Lower leg skin (tissue), 4 donors: ENCODE results near the gene AKAP4. TPM values are rescaled to one million over a fixed set of nuclear protein-coding genes. Genes with fewer than 3 reads are reported as not detected.

Experiments used
- DNase-seq, 2 donors: peaks; one replicate each; pipeline ENCODE4 v3.0.0-alpha.2; 2019; ENCODE audit warnings: low spot score in 2 of 2
- H3K4me3 ChIP-seq: fragments of 200-600 bp; sonication (generic); 2 replicates; pipeline ENCODE4 v1.5.1; 2017; ENCODE audit warnings: mild to moderate bottlenecking, low read depth; ENCODE audit not compliant: poor library complexity, severe bottlenecking
- POLR2A ChIP-seq, 2 donors: fragments of 450-650 bp; IDR thresholded peaks; one replicate each; pipeline ENCODE4 v1.6.1; 2016 to 2017; ENCODE audit warnings: antibody characterized with exemption in 2 of 2, mild to moderate bottlenecking in 1 of 2, moderate library complexity in 1 of 2
- WGBS, 2 donors: methylation state at CpG; one replicate each; pipeline ENCODE4 v1.1.5; 2018; 5-methylcytosine and 5-hydroxymethylcytosine counted together
- intact Hi-C: fragments of 100-400 bp; cut with DNase I; formaldehyde crosslinking; loops from one replicate; pipeline ENCODE4 v1.15.0; 2023; ENCODE audit warnings: low total_unique reads
- total RNA-seq, 4 donors: library from RNA; depleted of rRNA; stranded (reverse); fragments of >200 nt; gene quantifications; one replicate each; pipeline ENCODE4 v1.1.0, GENCODE V29; 2016
- TF ChIP-seq, protein P1 (sequence below), 3 donors: fragments of 450-650 bp; IDR thresholded peaks; one replicate each; pipeline ENCODE4 v1.5.1; 2016; ENCODE audit warnings: antibody characterized with exemption in 3 of 3, mild to moderate bottlenecking in 3 of 3, moderate library complexity in 2 of 3

AKAP4 gene
- total RNA-seq, 4 donors from 2014 or later = not detected

DNA sequence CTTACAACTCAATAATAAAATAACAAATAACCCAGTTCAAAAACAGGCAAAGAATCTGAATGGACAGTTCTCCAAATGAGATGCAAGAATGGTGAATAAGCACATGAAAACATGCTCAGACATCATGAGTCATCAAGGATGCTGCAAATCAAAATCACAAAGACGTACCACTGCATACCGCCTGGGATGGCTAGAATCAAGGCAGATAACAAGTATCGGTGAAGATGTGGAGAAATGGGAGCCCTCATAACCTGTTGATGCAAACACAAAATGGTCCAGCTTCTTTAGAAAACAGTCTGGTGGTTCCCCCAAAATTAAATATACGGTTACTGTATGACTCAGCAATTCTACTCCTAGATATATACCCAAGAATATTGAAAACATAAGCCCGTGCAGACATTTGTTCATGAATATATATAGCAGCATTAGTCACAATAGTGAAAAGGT lies 32.5 kb downstream of the AKAP4 start:
- no peak overlapping the region for H3K4me3 ChIP-seq
- 42 to 57% methylated on average over 5 of the region's 5 CpGs for WGBS, 2 donors
- DNase-seq = no peak
- intact Hi-C loops = no loop called here
- TF ChIP-seq POLR2A (IDR thresholded peaks at IDR 0.05) = no peak
- TF ChIP-seq, protein P1, sequence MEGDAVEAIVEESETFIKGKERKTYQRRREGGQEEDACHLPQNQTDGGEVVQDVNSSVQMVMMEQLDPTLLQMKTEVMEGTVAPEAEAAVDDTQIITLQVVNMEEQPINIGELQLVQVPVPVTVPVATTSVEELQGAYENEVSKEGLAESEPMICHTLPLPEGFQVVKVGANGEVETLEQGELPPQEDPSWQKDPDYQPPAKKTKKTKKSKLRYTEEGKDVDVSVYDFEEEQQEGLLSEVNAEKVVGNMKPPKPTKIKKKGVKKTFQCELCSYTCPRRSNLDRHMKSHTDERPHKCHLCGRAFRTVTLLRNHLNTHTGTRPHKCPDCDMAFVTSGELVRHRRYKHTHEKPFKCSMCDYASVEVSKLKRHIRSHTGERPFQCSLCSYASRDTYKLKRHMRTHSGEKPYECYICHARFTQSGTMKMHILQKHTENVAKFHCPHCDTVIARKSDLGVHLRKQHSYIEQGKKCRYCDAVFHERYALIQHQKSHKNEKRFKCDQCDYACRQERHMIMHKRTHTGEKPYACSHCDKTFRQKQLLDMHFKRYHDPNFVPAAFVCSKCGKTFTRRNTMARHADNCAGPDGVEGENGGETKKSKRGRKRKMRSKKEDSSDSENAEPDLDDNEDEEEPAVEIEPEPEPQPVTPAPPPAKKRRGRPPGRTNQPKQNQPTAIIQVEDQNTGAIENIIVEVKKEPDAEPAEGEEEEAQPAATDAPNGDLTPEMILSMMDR (IDR thresholded peaks at IDR 0.05) = no peak

DNA sequence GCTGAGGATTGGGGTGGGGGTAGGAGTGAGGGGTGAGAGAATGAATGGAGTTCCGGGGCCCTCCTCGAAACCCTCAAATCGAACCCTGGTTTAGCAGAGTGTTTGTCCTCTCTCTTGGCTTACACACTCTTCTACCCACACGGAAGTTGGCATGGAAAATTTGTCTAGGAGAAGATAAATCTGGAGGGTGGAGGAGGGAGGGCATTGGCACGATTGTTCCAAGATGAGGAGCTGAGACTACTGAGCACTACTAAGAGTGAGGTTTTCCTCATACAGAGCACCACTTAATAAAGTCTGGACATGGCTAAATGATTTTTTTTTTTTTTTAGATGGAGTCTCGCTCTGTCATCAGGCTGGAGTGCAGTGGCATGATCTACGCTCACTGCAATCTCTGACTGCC lies 33.4 kb downstream of the AKAP4 start:
- H3K4me3 ChIP-seq = no peak overlapping the region
- TF ChIP-seq POLR2A (IDR thresholded peaks at IDR 0.05) = no peak
- TF ChIP-seq, protein P1 (IDR thresholded peaks at IDR 0.05) = no peak
- DNase-seq = no peak
- intact Hi-C loops = no loop called here
- WGBS, 2 donors = 76 to 80% methylated on average over 7 of the region's 7 CpGs

DNA sequence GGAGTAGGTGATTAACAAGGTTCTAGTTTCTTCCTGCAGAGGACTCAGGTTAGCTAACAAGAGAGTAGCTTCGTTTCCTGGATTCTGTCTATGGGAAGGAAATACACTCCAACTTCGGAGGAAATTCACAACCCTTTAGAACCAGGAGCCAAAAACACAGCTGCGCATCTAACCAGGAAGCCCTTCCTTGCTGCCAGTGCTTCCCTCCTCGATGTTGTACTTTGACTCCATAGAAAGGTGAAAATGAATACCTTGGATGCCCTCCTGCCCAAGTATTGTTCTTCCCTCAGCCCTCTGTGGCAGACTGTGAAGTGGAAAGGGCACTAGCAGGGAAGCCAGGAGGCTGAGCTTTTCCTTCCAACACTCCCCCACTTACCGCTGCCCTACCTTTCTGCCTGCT lies 35.1 kb downstream of the AKAP4 start:
- DNase-seq = no peak
- 70 to 91% methylated on average over 4 to 5 of the region's 5 CpGs for WGBS, 2 donors
- TF ChIP-seq POLR2A (IDR thresholded peaks at IDR 0.05) = no peak
- TF ChIP-seq, protein P1 (IDR thresholded peaks at IDR 0.05) = no peak
- intact Hi-C loops = no loop called here
- no peak overlapping the region for H3K4me3 ChIP-seq

DNA sequence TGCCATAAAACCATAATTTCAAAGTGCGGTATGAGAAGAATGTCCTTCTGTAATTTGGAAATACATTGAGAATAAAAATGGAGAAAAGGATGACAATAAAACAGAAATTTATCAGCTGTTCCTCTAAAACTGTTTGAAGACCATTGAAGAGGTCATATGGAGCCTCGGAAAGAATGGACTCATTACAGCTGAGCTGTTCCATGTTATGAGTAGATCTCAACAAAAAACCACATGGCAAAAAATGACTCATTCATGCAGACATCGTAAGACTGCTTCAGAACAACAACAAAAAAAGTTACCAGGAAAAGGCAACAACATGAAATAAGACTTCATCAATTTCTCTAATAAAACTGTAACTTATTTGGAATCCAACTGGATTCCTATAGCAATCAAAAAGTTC lies 39.7 kb downstream of the AKAP4 start:
- WGBS, 2 donors = 53 to 62% methylated on average over 3 of the region's 3 CpGs
- TF ChIP-seq, protein P1 (IDR thresholded peaks at IDR 0.05) = no peak
- no peak for TF ChIP-seq POLR2A (IDR thresholded peaks at IDR 0.05)
- intact Hi-C loops = no loop called here

DNA sequence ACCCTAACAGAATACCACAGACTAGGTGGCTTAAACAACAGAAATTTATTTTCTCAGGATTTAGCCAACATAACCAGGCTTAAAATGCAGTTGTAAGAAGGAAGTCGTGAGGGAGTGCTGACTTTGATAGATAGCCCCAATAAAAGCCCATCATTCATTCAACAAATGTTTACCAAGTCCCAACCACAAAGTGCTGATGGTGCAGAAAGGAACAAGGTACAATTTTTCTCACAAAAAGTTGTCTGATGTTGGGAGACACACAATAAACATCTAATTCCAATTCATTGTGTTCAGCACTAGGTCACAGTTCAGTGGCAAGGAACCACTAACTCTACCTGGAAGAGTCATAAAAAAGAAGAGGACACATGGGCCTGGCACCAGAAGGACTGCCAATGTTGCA lies 42.2 kb downstream of the AKAP4 start:
- TF ChIP-seq, protein P1 (IDR thresholded peaks at IDR 0.05) = no peak
- no peak for TF ChIP-seq POLR2A (IDR thresholded peaks at IDR 0.05)
- no peak overlapping the region for H3K4me3 ChIP-seq
- DNase-seq = no peak
- WGBS, 2 donors = 27% methylated on average over 1 of the region's 1 CpG
- intact Hi-C loops = no loop called here

More for the DNA sequence above, 39.7 kb downstream of the AKAP4 start:
- no peak overlapping the region for H3K4me3 ChIP-seq
- no peak for DNase-seq

DNA sequence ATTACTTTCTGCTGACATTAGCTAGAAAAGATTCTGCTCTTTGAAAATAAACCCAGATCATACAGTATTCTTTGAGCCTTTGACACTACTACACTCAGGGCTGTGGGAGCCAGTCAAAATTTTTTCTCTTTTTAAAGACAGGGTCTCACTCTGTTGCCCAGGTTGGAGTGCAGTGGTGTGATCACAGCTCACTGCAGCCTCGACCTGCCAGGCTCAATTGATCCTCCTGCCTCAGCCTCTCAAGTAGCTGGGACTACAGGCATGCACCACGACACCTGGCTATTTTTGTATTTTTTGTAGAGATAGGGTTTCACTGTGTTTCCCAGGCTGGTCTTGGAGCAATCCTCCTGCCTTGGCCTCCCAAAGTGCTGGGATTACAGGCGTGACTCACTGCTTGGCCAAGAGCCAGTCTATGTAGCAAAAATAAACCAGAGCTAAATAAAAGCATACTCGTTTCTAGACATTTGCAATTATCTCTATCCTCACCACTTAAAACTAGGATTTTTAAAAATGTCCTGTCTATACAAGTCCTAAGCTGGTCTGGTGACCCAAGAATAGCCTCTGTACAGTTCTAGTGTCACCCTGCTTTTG lies 43.2 kb downstream of the AKAP4 start:
- WGBS, 2 donors = 27 to 51% methylated on average over 4 of the region's 4 CpGs

More for the DNA sequence above, 43.2 kb downstream of the AKAP4 start:
- DNase-seq = no peak
- H3K4me3 ChIP-seq = no peak overlapping the region
- TF ChIP-seq, protein P1 (IDR thresholded peaks at IDR 0.05) = no peak
- no peak for TF ChIP-seq POLR2A (IDR thresholded peaks at IDR 0.05)
- intact Hi-C loops = no loop called here
